DMS153 (cell line): ENCODE results near the gene ACOT13.
"Not testable (repeated sequence)": the region's sequence is repeated elsewhere in the genome, so short reads cannot be mapped to it uniquely, and the experiment has no call there.

Experiments
- DNase-seq: peaks from one replicate; lab custom pipeline; 2025; lab: John Stamatoyannopoulos, UW

Gene ACOT13

DNA sequence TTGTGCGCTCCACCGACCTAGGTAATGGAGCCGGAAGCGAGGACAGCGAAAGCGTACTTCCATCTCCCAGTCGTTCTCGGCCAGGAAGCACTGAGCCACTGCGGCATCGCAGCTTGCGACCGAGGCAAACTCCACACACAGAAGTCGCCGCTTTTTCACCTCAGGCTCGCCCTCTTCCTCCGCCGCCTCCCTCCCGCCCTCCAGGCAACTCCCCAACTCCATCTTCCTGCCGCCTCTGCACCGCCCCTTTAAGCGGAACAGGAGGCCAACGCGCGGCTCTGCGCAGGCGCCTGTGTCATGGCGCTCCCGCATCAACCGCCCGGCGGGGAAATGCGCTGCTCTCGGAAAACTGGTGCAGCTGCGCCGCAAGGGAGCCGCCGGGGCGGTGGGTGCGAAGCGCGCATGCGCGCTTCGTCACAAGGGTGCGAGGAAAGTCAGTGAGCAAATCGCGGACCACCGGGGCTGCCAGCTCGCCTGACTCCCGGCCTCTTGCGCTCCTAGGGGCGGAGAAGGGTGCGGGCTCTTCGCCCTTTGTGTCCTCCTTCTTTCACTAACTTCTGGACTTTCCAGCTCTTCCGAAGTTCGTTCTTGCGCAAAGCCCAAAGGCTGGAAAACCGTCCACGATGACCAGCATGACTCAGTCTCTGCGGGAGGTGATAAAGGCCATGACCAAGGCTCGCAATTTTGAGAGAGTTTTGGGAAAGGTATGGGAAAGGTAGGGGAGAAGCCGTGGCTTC is at the start of gene ACOT13, which contains the start of gene TDP2:
Gene ACOT13 (plus strand): TSS at position 437 of the 737 bp plus-strand sequence. CDS start 187 bp downstream, at position 624.
Gene TDP2 (minus strand): TSS at position 259 of the 737 bp plus-strand sequence. CDS start 37 bp downstream, at position 222.
- peak; percentile 95 for DNase-seq

DNA sequence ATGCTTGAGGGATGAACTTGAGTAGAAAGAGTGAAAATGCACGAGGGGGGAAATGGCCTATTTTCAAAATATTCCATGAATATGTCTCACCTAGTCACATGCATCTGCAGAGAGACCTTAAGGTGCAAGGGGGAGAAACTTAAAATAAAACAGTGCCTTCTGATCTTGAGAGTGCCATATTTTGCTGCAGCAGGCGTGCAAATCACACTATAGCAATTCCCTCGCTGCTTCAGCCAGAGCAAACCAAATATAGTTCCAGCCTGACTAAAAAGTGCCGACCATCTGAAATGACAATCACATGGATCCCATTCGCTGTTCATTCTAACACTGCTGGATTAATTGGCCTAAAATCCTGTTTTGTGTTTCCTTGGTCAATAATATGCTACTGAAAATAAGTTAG is 47.2 kb upstream of the ACOT13 start:
- no peak for DNase-seq

DNA sequence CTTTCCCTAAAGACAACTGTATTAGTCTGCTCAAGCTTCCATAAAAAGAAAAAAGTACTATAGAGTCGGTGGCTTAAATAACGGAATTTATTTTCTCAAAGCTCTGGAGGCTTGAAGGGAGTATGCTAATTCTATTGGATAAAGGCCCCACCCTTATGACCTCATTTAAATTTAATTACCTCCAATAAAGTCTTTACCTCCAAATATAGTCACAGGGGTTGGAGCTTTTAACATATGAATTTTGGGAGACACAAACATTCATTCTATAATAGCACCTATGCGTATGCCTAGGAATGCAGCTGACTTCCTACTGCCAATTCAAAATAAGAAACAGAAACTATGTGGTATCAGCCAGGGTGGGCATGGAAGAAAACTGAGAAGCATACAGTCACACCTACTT is 46.2 kb upstream of the ACOT13 start:
- no peak for DNase-seq

DNA sequence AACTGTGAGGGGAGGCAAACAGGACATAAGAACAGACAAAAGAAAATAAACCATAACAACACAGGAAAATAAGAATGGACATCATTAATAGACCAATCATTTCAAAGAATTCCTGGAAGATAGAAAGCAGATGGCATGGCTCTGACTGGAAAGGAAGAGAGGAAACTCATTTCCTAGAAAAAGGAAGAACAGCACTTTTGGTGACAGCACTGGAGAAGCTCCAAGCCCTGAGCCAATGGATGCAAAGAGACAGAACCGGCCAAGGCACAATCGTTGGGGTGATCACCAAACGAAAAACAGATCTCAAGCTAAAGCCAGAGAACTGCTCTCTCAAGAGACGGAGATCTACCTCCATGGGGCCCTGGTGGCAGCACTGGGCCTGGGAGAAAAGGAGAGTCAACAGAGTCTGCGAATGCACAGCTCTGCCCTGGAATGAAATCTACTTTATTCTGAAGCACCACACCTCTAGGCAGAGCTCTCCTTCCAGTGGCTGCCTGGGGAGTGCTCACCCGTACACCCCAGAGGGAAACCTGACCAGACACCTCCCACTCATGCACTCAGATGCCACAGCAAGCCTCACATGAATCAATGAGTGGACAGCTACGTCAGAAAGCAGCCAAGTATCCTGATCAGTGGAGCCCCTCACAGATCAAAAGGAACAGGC is 45.1 kb upstream of the ACOT13 start:
- DNase-seq: no peak

DNA sequence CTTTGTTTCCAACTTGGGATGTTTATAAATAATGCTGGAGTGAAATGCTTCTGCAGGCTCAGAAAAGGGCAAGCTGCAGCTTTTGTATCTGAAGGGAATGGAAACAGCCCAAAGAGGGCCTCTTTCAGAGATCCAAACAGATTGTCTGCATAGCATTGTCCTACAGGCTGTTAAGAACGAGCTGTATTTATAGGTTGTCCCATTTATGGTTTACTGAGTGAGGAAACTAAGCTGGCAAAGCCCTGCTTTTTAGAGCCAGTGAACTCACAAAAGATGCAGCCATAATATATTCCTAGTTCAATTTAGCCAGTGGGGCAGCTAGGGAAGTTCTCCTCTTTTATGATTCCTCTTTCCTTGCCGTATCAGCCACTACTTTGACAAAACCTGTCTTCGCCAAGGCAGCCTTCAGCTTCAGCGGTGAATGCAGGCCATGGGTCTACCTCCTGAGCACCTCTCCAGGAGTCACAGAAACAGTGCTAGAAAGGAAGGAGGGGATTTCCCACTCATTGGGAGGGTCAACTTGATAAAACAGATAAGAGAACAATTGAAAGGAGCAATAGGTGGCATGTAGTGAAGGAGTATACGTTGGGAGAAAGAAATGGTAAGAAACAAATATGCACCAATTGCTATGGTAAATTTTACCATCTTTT is 35.9 kb upstream of the ACOT13 start:
- DNase-seq: no peak

GRCh38 chr6:24631671-24632070 is 35.2 kb upstream of the ACOT13 start:
- no peak for DNase-seq

GRCh38 chr6:24632573-24632972 is 34.3 kb upstream of the ACOT13 start:
- no peak for DNase-seq

GRCh38 chr6:24636681-24637080 is 30.2 kb upstream of the ACOT13 start:
- no peak for DNase-seq

- no peak for DNase-seq
Measured at GRCh38 chr6:24640166-24640565, 26.7 kb upstream of the ACOT13 start.

- DNase-seq: not testable (repeated sequence)
Measured at GRCh38 chr6:24640631-24641030, 26.2 kb upstream of the ACOT13 start.

DNA sequence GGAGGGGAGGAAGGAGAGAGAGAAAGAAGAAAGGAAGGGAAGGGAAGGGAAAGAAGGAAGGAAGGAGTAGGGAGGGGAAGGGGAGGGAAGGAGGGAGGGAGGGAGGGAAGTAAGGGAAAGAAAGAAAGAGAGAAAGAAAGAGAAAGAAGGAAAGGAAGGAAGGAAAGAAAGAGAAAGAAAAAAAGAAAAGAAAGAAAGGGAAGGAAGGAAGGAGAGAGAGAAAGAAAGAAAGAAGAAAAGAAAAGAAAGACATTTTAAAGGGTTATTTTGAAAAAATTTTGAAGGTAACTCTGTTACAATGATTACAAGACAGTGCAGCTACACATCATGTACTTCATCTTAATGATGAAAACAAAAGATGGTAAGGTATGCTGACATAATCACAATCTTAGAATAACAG is 24.8 kb upstream of the ACOT13 start:
- DNase-seq: no peak

- DNase-seq: no peak
Measured at GRCh38 chr6:24643920-24644319, 23.0 kb upstream of the ACOT13 start.

DNA sequence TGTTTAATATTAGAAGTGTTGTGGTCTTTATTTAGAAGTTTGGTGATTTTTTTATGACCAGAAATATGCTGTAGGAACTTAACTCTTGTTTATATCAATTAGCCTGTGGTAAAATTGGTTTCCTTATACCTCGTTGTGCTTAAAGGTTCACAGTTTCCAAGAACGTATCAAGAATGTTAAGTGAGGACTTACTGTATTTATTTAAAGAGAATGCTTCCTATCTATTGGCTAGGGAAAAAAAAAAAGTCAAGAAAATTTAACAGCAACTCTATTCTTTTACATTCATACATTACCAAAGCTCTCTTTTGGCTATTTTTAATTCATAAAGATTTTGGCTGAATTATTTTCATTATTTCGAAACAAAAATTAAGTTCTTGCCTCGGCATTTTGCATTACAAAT is 22.5 kb upstream of the ACOT13 start:
- DNase-seq: no peak

- DNase-seq: peak; percentile 47
Measured at GRCh38 chr6:24646771-24647170, 20.1 kb upstream of the ACOT13 start.

DNA sequence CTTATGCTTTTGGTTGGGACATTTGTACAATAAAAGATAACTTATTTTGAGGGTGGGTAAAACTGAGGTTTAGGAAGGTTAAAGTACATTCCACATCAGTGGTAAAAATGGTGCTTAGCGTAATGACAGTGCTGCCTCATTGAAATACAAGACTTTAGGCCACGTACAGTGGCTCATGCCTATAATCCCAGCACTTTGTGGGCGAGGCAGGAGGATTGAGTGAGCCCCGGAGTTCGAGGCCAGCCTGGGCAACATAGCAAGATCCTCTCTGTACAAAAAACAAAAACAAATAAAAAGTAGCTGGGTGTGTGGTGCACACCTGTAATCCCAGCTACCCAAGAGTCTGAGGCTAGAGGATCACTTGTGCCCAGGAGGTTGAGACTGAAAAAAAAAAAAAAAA is 18.6 kb upstream of the ACOT13 start:
- DNase-seq: no peak

- DNase-seq: no peak
Measured at GRCh38 chr6:24649691-24650090, 17.2 kb upstream of the ACOT13 start.

DNA sequence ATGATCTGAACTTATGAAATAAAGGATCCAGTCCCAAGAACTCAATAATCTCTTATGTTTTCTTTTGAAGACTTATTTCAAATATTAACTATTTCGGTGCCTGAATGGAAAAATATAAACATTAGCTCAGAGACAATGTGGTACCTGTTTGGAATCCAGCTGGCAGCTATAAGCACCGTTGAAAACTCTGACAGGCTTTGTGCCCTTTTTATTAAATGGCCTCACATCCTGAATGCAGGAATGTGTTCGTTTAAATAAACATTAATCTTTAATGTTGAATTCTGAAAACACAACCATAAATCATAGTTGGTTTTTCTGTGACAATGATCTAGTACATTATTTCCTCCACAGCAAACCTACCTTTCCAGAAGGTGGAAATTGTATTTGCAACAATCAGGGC is 16.5 kb upstream of the ACOT13 start:
- DNase-seq: no peak

DNA sequence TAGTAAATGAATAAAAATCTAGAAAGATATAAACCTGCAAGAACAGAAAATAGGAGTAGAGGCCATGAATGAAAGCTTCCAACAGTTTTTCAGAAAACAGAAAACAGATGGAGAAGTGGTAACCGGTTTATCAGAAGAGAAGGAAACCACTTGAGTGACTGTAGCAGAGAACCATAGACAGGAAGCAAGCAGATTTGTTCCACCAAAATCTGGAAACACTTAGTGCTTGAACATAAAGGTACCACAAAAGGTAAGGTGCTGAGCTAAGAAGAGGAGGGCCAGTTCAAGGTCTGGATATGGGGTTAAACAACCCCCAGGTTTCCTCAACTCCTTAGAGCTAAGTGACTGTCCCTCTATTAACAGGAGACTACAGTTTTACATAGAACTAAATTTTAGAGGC is 11.7 kb upstream of the ACOT13 start:
- DNase-seq: no peak

GRCh38 chr6:24658573-24659560 is 8.0 kb upstream of the ACOT13 start:
- DNase-seq: no peak

- no peak for DNase-seq
Measured at GRCh38 chr6:24659561-24659960, 7.3 kb upstream of the ACOT13 start.

DNA sequence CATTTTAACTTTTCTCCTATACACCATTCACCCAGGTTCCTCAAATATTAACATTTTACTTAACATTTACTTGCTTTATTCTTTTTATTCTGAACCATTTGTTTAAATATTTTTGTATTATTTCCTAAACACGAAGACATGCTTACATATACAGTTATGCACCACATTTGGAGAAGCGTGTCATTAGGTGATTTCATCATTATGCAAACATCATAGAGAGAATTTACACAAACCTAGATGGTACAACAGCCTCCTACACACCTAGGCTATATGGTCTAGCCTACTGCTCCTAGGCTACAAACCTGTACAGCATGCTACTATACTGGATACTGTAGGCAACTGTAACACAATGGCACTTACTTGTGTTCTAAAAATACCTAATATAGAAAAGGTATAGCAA is 6.8 kb upstream of the ACOT13 start:
- DNase-seq: no peak

- DNase-seq: peak; percentile 60
Measured at GRCh38 chr6:24661759-24662158, 5.1 kb upstream of the ACOT13 start.
